MM.1S (cell line): ENCODE results near the gene TLDC2.

Source experiments
- EZH2 ChIP-seq: fragments of 300-600 bp; sonication (generic); optimal IDR thresholded peaks from 2 replicates; pipeline ENCODE3; 2017; ENCODE audit warnings: low read depth, mild to moderate bottlenecking, antibody characterized with exemption, low read length, mixed read lengths
- EZH2phosphoT487 ChIP-seq: fragments of 300-600 bp; sonication (generic); IDR thresholded peaks from 2 replicates; pipeline ENCODE4 v1.6.1; 2018; ENCODE audit warnings: antibody characterized with exemption, low read length
- TF ChIP-seq, protein P1 (sequence below): fragments of 300-600 bp; sonication (generic); IDR thresholded peaks from 2 replicates; pipeline ENCODE4 v1.5.1; 2016; ENCODE audit warnings: antibody characterized with exemption, low read length, mixed read lengths

DNA sequence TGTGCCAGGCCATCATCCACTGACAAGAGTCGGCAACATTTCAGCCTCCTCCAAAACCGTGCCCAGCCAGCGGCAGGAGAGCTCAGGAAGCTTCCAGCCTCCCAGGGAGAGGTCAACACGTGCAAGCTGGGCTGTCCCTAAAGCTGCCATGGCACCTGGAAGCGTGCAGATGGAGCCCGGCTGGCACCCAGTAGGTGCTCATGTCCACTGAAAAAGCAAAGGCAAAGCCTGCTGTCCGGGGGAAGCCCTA, 14.4 kb upstream of the TLDC2 start:
- TF ChIP-seq, protein P1, sequence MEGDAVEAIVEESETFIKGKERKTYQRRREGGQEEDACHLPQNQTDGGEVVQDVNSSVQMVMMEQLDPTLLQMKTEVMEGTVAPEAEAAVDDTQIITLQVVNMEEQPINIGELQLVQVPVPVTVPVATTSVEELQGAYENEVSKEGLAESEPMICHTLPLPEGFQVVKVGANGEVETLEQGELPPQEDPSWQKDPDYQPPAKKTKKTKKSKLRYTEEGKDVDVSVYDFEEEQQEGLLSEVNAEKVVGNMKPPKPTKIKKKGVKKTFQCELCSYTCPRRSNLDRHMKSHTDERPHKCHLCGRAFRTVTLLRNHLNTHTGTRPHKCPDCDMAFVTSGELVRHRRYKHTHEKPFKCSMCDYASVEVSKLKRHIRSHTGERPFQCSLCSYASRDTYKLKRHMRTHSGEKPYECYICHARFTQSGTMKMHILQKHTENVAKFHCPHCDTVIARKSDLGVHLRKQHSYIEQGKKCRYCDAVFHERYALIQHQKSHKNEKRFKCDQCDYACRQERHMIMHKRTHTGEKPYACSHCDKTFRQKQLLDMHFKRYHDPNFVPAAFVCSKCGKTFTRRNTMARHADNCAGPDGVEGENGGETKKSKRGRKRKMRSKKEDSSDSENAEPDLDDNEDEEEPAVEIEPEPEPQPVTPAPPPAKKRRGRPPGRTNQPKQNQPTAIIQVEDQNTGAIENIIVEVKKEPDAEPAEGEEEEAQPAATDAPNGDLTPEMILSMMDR = no peak
- TF ChIP-seq EZH2phosphoT487 (no peak), EZH2 (no peak)
